KG1 (cell line): ENCODE measurements around the gene CADPS.

Experiments used
- DNase-seq: peaks from one replicate; lab custom pipeline; 2025; lab: John Stamatoyannopoulos, UW

Gene CADPS

GRCh38 chr3:62501289-62501668 lies 373.9 kb downstream of the CADPS start:
- DNase-seq: no peak

- DNase-seq: no peak
Observed at GRCh38 chr3:62500556-62501288, 374.5 kb downstream of the CADPS start.

DNA sequence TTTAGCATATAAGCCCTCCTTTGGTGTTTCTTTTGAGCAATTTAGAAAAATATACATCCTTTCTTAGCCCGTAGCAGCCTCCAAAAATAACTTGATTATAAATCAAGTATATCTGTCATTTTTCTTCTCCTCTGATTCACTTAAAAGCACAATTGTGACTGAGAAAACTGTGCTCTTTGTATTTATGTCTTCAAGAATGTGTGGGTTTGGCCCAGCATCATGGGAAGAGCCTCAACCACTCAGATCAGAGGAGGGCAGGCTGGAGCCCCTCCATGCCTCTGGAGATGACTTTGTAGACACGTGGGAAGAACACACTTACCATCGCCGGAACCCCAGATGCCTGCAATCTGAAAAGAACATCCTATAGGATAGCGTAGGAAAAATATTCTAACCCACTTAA lies 378.1 kb downstream of the CADPS start:
- DNase-seq: no peak

DNA sequence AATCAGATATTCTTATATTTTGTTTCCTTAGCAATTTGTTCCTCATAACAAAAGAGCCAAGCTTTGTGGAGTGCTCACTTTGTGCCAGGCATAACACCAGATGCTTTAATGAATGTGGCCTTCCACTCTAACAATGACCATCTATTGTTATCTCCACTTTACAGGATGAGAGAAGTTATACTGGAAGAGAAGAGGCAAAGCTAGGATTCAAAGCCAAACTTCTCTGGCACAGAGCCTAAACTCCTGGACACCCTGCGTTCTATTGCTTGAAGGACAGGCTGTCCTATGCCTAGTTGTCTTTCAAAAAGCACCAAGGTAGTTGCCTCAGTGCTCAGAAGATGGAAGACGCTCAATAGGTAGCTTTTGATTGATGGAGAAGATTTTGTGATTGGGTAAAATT lies 378.7 kb downstream of the CADPS start:
- DNase-seq: no peak

GRCh38 chr3:62493109-62493801 lies 382.0 kb downstream of the CADPS start:
- DNase-seq: no peak

GRCh38 chr3:62482961-62483360 lies 392.3 kb downstream of the CADPS start:
- no peak for DNase-seq

DNA sequence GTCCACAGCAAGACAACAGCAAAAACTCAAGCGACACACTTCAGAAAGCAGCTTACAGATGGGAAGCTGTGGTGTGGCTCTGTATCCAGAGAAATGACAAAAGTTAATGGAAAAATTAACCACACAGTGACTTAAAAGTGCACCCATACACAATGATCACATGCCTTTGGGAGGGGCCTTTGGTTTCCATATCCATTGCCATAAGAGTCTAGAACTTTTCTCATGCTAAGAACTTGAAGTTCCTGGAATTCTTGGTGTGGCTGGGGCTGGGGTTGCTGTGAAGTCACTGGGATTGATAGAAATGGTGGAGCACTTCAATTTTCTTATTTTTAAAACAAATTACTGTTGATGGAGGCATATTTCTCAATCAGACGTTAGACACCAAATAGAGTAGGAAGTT lies 393.3 kb downstream of the CADPS start:
- DNase-seq: no peak

- DNase-seq: no peak
Observed at GRCh38 chr3:62480056-62480455, 395.2 kb downstream of the CADPS start.

DNA sequence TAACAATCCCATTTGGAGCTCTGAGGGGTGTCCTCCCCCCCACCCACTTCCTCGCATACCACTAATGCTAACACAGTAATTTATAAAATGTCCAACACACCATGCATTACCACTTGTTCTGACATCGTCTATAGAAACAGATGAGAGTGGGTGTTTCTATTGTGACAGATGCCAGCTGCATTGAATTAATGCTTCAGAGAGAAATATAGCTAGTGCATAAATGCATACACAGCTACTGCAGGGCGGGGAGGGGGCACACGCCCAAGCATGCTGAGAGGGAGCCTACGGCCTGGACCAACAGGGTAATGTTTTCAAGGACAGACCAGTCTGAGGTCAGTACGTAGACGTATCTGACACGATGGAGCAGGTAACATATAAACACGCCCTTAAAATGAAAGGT lies 395.9 kb downstream of the CADPS start:
- no peak for DNase-seq

DNA sequence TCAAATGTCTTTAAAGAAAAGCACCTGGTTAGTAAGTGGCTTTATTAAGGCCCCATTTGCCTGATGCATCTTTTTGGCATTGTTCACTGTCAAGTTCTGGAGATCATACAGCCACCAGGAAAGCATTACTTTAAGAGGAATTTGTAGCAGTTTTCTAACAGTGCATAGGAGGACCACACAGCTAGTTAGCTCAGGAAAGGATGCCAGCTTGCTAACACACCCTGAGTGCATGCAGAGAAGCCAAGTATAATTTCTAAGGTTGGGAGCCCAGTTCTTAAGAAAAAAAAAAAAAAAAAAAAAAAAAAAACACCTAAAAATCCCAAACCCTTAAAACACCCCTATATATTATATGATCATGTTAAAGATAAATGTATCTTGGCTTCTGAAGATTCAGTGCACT lies 399.9 kb downstream of the CADPS start:
- DNase-seq: no peak

- DNase-seq: no peak
Observed at GRCh38 chr3:62467966-62468722, 407.1 kb downstream of the CADPS start.

DNA sequence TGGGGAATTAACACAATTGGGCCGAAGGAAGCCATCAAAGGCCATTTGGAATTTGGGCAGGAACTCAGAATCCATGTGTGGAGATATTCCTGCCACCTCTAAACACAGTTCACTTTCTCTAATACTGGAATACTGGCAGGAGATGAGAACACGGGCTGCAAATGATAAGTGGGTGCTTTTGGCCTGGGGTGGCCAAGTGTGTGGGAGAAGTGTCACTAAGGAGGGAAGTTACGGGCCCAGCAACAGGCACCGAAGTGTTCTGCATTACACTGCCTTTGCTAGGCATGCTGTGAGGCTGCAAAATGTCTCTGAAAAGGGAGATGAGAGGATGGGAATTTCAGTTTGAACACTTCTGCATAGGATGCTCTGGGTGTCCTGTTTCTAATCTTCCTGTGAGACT lies 412.4 kb downstream of the CADPS start:
- DNase-seq: no peak

GRCh38 chr3:62462104-62462762 lies 413.0 kb downstream of the CADPS start:
- DNase-seq: no peak

GRCh38 chr3:62454916-62455315 lies 420.3 kb downstream of the CADPS start:
- DNase-seq: no peak

GRCh38 chr3:62453448-62453847 lies 421.8 kb downstream of the CADPS start:
- DNase-seq: no peak

DNA sequence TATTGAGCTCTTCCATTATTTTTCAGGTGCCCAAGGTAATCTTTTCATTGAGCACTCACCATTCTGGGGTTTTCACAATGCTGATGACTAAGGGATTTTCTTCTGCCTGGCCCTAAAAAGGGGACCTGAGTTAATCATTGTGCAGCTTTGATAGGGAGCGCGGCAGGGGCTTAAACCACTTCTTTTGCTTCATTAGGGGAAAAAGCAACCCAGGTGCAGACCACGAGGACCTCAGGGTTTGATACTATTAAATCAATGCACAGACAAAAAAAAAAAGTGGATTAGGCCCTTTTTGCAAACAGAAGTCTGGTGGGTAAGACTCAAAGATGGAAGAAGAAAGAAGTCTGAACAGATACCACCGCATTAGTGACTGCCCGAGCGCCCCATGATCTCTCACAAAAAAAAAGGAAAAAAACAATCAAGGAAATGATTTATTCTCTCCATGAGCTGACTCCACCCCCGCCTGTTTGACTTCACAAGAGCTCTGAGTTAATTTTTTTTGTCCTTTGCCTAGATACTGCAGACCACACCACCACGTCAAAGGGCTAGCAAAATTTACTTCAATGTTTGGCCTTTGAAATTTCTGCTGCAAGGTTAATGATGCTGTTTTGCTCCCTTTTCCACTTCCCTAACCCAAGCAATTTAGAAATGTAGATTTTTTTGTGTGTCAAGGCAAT lies 423.9 kb downstream of the CADPS start:
- DNase-seq: no peak

DNA sequence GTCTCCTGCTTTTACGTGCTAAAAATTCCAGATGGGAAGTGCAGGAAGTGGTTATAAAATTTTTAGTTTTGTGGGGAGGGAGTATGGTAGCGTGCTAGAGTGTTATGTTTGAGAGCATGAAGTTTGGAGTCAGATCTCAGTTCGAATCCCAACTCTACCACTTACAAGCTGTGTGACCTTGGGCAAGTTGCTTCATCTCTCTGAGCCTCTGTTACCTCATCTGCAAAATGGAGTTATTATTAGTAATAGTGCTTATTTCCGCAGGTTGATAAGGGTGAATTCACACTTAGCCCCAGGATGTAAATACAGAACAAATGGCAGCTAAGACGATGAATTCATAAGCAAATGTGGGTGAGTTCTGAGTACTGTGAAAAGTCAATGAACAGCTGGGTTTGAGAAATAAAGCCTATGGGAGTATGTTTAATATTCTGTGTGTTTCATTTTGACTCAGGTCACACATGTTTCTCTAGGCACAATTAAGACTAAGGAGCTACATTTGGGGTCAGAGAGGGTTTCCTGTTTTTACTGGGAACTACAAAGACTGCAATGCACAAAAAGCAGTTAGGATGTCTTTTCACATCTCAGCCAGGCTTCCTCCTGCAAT lies 428.8 kb downstream of the CADPS start:
- DNase-seq: no peak

DNA sequence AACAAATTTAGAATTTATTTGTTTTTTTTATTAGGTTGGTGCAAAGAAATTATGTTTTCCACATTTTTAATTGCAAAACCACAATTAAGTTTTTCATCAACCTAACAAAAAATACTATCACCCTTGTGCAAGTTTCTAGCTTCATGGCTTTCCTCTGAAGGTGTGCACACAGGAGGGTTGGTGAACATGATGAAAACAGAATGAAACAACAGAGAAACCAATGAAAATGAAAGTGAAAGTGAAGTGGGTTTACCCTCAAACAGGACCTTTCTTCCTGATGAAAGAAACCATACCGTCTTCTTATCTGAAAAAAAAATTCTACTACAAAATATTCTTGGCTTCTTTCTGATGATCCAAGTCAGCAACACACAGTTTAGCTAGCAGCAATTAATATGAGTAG lies 429.9 kb downstream of the CADPS start:
- no peak for DNase-seq

DNA sequence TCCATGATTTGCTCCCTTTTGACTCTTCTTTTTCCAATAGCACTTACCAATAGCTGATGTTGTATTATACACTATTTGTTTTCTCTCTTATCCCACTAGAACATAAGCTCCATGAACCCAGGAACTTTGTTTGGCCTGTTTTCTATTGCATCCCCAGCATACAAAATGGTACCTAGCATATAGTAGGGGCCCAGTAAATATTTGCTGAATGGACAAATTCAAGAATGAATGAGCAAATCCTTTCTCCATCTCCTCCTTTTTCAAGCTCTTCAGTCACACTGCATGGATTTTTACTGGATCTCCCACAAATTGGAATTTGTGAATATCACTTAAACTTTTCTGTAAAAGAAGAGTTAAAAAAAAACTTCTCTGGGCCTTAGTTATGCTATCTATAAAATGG lies 435.2 kb downstream of the CADPS start:
- DNase-seq: no peak

GRCh38 chr3:62439176-62439813 lies 435.9 kb downstream of the CADPS start:
- no peak for DNase-seq

DNA sequence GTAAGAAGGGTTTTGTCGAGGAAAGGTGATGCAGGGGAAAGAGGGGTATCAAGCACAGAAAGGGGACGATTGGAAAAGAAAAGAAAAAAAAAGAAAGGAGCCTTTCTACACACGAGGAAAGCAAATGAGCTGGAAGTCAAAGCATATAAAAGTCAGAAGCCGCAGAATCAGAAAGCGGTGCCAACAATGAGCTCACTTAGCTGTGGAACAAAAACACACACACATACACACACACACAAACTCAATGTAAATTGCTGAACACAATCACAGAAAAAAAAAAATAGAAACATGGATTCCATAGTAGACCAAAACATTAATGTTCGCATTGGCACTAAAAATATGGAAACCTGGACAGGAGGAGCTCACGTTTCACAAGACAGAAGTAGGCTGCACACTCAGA lies 438.4 kb downstream of the CADPS start:
- DNase-seq: no peak
